ENCODE results near the gene RPL23. TPM values are rescaled to one million over a fixed set of nuclear protein-coding genes. Genes with fewer than 3 reads are reported as not detected.

Gene RPL23
- polyA plus RNA-seq, 3 donors from 2014 or later, result 285 to 713 (median 532) TPM

Other genes with a start within 250 kb of the RPL23 start
- not detected for gene SRCIN1, start 247.8 kb downstream of the RPL23 start, polyA plus RNA-seq
- gene EPOP, start 178.8 kb downstream of the RPL23 start, polyA plus RNA-seq, result not detected
- gene MLLT6, start 148.4 kb downstream of the RPL23 start, polyA plus RNA-seq, result 10 to 100 TPM in 1 of 3 donors, 1 to 10 TPM in 2; 3.8 to 24.5 (median 7.4) TPM
- gene CISD3, start 123.4 kb downstream of the RPL23 start, polyA plus RNA-seq, result 100 to 1,000 TPM; 143 to 197 (median 160) TPM
- not detected for gene PCGF2, start 105.4 kb downstream of the RPL23 start, polyA plus RNA-seq
- 100 to 1,000 TPM; 509 to 821 (median 662) TPM for gene PSMB3, start 101.0 kb downstream of the RPL23 start, polyA plus RNA-seq
- gene PIP4K2B, start 54.2 kb downstream of the RPL23 start, polyA plus RNA-seq, result 10 to 100 TPM in 2 of 3 donors, 1 to 10 TPM in 1; 6.2 to 15.4 (median 12.5) TPM
- 10 to 100 TPM in 1 of 3 donors, 1 to 10 TPM in 2; 4.3 to 11.1 (median 5.2) TPM for gene CWC25, start 28.4 kb downstream of the RPL23 start, polyA plus RNA-seq
- 100 to 1,000 TPM in 1 of 3 donors, 10 to 100 TPM in 2; 94.3 to 171 (median 96.5) TPM for gene LASP1, start 16.3 kb upstream of the RPL23 start, polyA plus RNA-seq
- gene FBXO47, start 113.7 kb upstream of the RPL23 start, polyA plus RNA-seq, result not detected

Measured in immature natural killer cell (primary cell).